ENCODE results near the gene TEPSIN. TPM values are rescaled to one million over a fixed set of nuclear protein-coding genes. Genes with fewer than 3 reads are reported as not detected.

The TEPSIN gene
- total RNA-seq, 2 donors from 2014 or later, result 30.0 to 45.0 TPM

GRCh38 chr17:81242421-81243332, 3.8 kb upstream of the TEPSIN start:
- no peak overlapping the region for H3K4me3 Mint-ChIP-seq

GRCh38 chr17:81241648-81242420, 3.0 kb upstream of the TEPSIN start:
- DNase-seq, result peak; percentile 97
- H3K27ac ChIP-seq (ENCODE audit: low read depth, low read length), result no peak overlapping the region
- H3K27ac Mint-ChIP-seq, result no peak overlapping the region
- H3K27me3 Mint-ChIP-seq (ENCODE audit: insufficient read depth), result no peaks in the 10 kb centered on the region
- no peak overlapping the region for H3K9ac ChIP-seq (ENCODE audit: extremely low read depth, low read length, poor library complexity, severe bottlenecking)
- H3K4me3 Mint-ChIP-seq, result peak overlapping the region; percentile 22
- peaks cover 7% of the 10 kb centered on the region for H3K4me1 ChIP-seq (ENCODE audit: control insufficient read depth, insufficient read depth, low read length)
- no peaks in the 10 kb centered on the region for H3K27me3 ChIP-seq (ENCODE audit: control insufficient read depth, insufficient read depth, low read length, poor library complexity, severe bottlenecking)
- no peaks in the 10 kb centered on the region for H3K9me3 ChIP-seq (ENCODE audit: control insufficient read depth, low read length)
- WGBS, 2 experiments (ENCODE audit: insufficient coverage in 1 of 2, insufficient read length in 1 of 2), result 66 to 75% methylated on average over 15 to 26 of the region's 26 CpGs
- peak; percentile 96 for TF ChIP-seq CTCF (conservative IDR thresholded peaks at IDR 0.05)
- peaks cover 7% of the 10 kb centered on the region for H3K4me1 Mint-ChIP-seq
- no peak overlapping the region for H3K4me3 ChIP-seq (ENCODE audit: low read length)
- H3K36me3 Mint-ChIP-seq (ENCODE audit: low read depth), result peaks cover 4% of the 10 kb centered on the region
- peaks cover 6% of the 10 kb centered on the region for H3K36me3 ChIP-seq (ENCODE audit: control insufficient read depth, insufficient read depth, low read length)
- H3K9me3 Mint-ChIP-seq, result no peaks in the 10 kb centered on the region

More at GRCh38 chr17:81242421-81243332, 3.8 kb upstream of the TEPSIN start:
- Histone ChIP-seq H3K4me3 (ENCODE audit: low read length) (no peak overlapping the region), H3K9me3 (ENCODE audit: control insufficient read depth, low read length) (no peaks in the 10 kb centered on the region), H3K4me1 (ENCODE audit: control insufficient read depth, insufficient read depth, low read length) (peaks cover 5% of the 10 kb centered on the region), H3K9ac (ENCODE audit: extremely low read depth, low read length, poor library complexity, severe bottlenecking) (no peak overlapping the region), H3K27me3 (ENCODE audit: control insufficient read depth, insufficient read depth, low read length, poor library complexity, severe bottlenecking) (no peaks in the 10 kb centered on the region), H3K36me3 (ENCODE audit: control insufficient read depth, insufficient read depth, low read length) (peaks cover 6% of the 10 kb centered on the region), H3K27ac (ENCODE audit: low read depth, low read length) (no peak overlapping the region)
- 90 to 94% methylated on average over 25 to 30 of the region's 33 CpGs for WGBS, 2 experiments (ENCODE audit: insufficient coverage in 1 of 2, insufficient read length in 1 of 2)
- peaks cover 4% of the 10 kb centered on the region for H3K36me3 Mint-ChIP-seq (ENCODE audit: low read depth)
- H3K27ac Mint-ChIP-seq, result no peak overlapping the region
- H3K27me3 Mint-ChIP-seq (ENCODE audit: insufficient read depth), result no peaks in the 10 kb centered on the region
- peaks cover 6% of the 10 kb centered on the region for H3K4me1 Mint-ChIP-seq
- DNase-seq, result no peak
- no peaks in the 10 kb centered on the region for H3K9me3 Mint-ChIP-seq
- TF ChIP-seq CTCF (conservative IDR thresholded peaks at IDR 0.05), result no peak

- H3K4me1 Mint-ChIP-seq, result peaks cover 7% of the 10 kb centered on the region
- H3K4me3 Mint-ChIP-seq, result peak overlapping the region; percentile 82
- H3K9ac ChIP-seq (ENCODE audit: extremely low read depth, low read length, poor library complexity, severe bottlenecking), result no peak overlapping the region
- H3K36me3 ChIP-seq (ENCODE audit: control insufficient read depth, insufficient read depth, low read length), result peaks cover 6% of the 10 kb centered on the region
- DNase-seq, result no peak
- no peak for TF ChIP-seq CTCF (conservative IDR thresholded peaks at IDR 0.05)
- no peaks in the 10 kb centered on the region for H3K27me3 ChIP-seq (ENCODE audit: control insufficient read depth, insufficient read depth, low read length, poor library complexity, severe bottlenecking)
- H3K4me3 ChIP-seq (ENCODE audit: low read length), result no peak overlapping the region
- H3K27me3 Mint-ChIP-seq (ENCODE audit: insufficient read depth), result no peaks in the 10 kb centered on the region
- H3K9me3 Mint-ChIP-seq, result no peaks in the 10 kb centered on the region
- peaks cover 7% of the 10 kb centered on the region for H3K4me1 ChIP-seq (ENCODE audit: control insufficient read depth, insufficient read depth, low read length)
- no peaks in the 10 kb centered on the region for H3K9me3 ChIP-seq (ENCODE audit: control insufficient read depth, low read length)
- H3K27ac ChIP-seq (ENCODE audit: low read depth, low read length), result no peak overlapping the region
- H3K36me3 Mint-ChIP-seq (ENCODE audit: low read depth), result peaks cover 4% of the 10 kb centered on the region
- no peak overlapping the region for H3K27ac Mint-ChIP-seq
- 91 to 95% methylated on average over 8 to 10 of the region's 10 CpGs for WGBS, 2 experiments (ENCODE audit: insufficient coverage in 1 of 2, insufficient read length in 1 of 2)
Observed at GRCh38 chr17:81241203-81241602, 2.3 kb upstream of the TEPSIN start.

Measured in endodermal cell (in vitro differentiated cells).